Measurements from ENCODE around the gene MICAL1.

GRCh38 chr6:109441069-109441816 is 14.3 kb downstream of the MICAL1 start:
- TF ChIP-seq, protein P1, sequence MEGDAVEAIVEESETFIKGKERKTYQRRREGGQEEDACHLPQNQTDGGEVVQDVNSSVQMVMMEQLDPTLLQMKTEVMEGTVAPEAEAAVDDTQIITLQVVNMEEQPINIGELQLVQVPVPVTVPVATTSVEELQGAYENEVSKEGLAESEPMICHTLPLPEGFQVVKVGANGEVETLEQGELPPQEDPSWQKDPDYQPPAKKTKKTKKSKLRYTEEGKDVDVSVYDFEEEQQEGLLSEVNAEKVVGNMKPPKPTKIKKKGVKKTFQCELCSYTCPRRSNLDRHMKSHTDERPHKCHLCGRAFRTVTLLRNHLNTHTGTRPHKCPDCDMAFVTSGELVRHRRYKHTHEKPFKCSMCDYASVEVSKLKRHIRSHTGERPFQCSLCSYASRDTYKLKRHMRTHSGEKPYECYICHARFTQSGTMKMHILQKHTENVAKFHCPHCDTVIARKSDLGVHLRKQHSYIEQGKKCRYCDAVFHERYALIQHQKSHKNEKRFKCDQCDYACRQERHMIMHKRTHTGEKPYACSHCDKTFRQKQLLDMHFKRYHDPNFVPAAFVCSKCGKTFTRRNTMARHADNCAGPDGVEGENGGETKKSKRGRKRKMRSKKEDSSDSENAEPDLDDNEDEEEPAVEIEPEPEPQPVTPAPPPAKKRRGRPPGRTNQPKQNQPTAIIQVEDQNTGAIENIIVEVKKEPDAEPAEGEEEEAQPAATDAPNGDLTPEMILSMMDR (IDR thresholded peaks at IDR 0.05), result no peak
- TF ChIP-seq POLR2A (IDR thresholded peaks at IDR 0.05), result no peak
- TF ChIP-seq EP300 (IDR thresholded peaks at IDR 0.05), result no peak
